Neural progenitor cell (in vitro differentiated cells): ENCODE measurements around the gene CHPF. TPM values are rescaled to one million over a fixed set of nuclear protein-coding genes. Genes with fewer than 3 reads are reported as not detected.
A peak's percentile ranks its signal among the peaks of the same experiment; 100 is the strongest.

Experiments
- DNase-seq: peaks from one replicate; pipeline ENCODE4 v3.0.0-alpha.2; 2016; ENCODE audit warnings: low spot score
- H2AFZ ChIP-seq: fragments of 200-600 bp; sonication (generic); replicated peaks from 2 replicates; pipeline ENCODE4 v1.6.1; 2016; ENCODE audit warnings: antibody characterized with exemption
- H3F3A ChIP-seq: fragments of 200-600 bp; sonication (generic); 2 replicates; pipeline ENCODE4 v1.6.1; 2016; ENCODE audit warnings: antibody characterized with exemption, low read depth
- H3K27ac ChIP-seq: fragments of 200-600 bp; sonication (generic); 2 replicates; pipeline ENCODE4 v1.5.1; 2016; ENCODE audit warnings: mild to moderate bottlenecking
- H3K27me3 ChIP-seq: fragments of 200-600 bp; sonication (generic); 2 replicates; pipeline ENCODE4 v1.6.1; 2016; ENCODE audit warnings: mild to moderate bottlenecking, moderate library complexity
- H3K36me3 ChIP-seq: fragments of 200-600 bp; sonication (generic); 2 replicates; pipeline ENCODE4 v1.5.1; 2016
- H3K4me1 ChIP-seq: fragments of 200-600 bp; sonication (generic); 2 replicates; pipeline ENCODE4 v1.6.1; 2016; ENCODE audit warnings: mixed run types
- H3K4me2 ChIP-seq: fragments of 200-600 bp; sonication (generic); 2 replicates; pipeline ENCODE4 v1.6.1; 2016
- H3K4me3 ChIP-seq: fragments of 200-600 bp; sonication (generic); 2 replicates; pipeline ENCODE4 v1.5.1; 2016
- H3K79me2 ChIP-seq: fragments of 200-600 bp; sonication (generic); 2 replicates; pipeline ENCODE4 v1.6.1; 2016; ENCODE audit warnings: low read depth
- H3K9ac ChIP-seq: fragments of 200-600 bp; sonication (generic); 2 replicates; pipeline ENCODE4 v1.6.1; 2016
- H3K9me3 ChIP-seq: fragments of 200-600 bp; sonication (generic); 2 replicates; pipeline ENCODE4 v1.5.1; 2016; ENCODE audit warnings: low read depth
- H4K20me1 ChIP-seq: fragments of 200-600 bp; sonication (generic); 2 replicates; pipeline ENCODE4 v1.6.1; 2016; ENCODE audit warnings: low read depth
- H3K27ac Mint-ChIP-seq: 3 replicates; pipeline ENCODE4 v1.8.0; 2021; ENCODE audit warnings: mixed read lengths
- H3K27me3 Mint-ChIP-seq: 2 replicates; pipeline ENCODE4 v1.8.0; 2022; ENCODE audit warnings: low read depth, mild to moderate bottlenecking, inconsistent platforms, moderate library complexity, mixed read lengths; ENCODE audit not compliant: insufficient read depth
- H3K36me3 Mint-ChIP-seq: 3 replicates; pipeline ENCODE4 v1.8.0; 2021; ENCODE audit warnings: mixed read lengths
- H3K4me1 Mint-ChIP-seq: 3 replicates; pipeline ENCODE4 v1.8.0; 2021; ENCODE audit warnings: mixed read lengths
- H3K4me3 Mint-ChIP-seq: 3 replicates; pipeline ENCODE4 v1.8.0; 2021; ENCODE audit warnings: mild to moderate bottlenecking, moderate library complexity, mixed read lengths
- H3K9me3 Mint-ChIP-seq: 3 replicates; pipeline ENCODE4 v1.8.0; 2020; ENCODE audit warnings: mixed read lengths
- CTCF ChIP-seq: fragments of 200-600 bp; sonication (generic); IDR thresholded peaks from 2 replicates; pipeline ENCODE4 v1.5.1; 2017; ENCODE audit warnings: antibody characterized with exemption, mild to moderate bottlenecking
- EZH2 ChIP-seq: fragments of 200-600 bp; sonication (generic); IDR thresholded peaks from 2 replicates; pipeline ENCODE4 v1.6.1; 2017; ENCODE audit warnings: antibody characterized with exemption, mild to moderate bottlenecking, moderate library complexity
- EZH2phosphoT487 ChIP-seq: fragments of 200-600 bp; sonication (generic); IDR thresholded peaks from 2 replicates; pipeline ENCODE4 v1.6.1; 2017; ENCODE audit warnings: antibody characterized with exemption
- total RNA-seq: library from RNA; depleted of rRNA; stranded (reverse); fragments of >200 nt; gene quantifications from 2 replicates; pipeline ENCODE4 v1.2.3, GENCODE V29; 2015; ENCODE audit warnings: low replicate concordance

CHPF gene
- total RNA-seq, 1 donor from 2014 or later = 6.7 TPM

GRCh38 chr2:219559156-219559915 is 15.7 kb upstream of the CHPF start:
- Mint-ChIP-seq H3K36me3 (peaks cover 19% of the 10 kb centered on the region), H3K9me3 (no peaks in the 10 kb centered on the region)
- no peak overlapping the region for H3K4me3 ChIP-seq

GRCh38 chr2:219557791-219558785 is 14.5 kb upstream of the CHPF start:
- no peaks in the 10 kb centered on the region for H3K79me2 ChIP-seq

More at GRCh38 chr2:219559156-219559915, 15.7 kb upstream of the CHPF start:
- no peak overlapping the region for H3K27ac ChIP-seq
- Mint-ChIP-seq H3K4me3 (no peak overlapping the region), H3K27me3 (peaks cover 7% of the 10 kb centered on the region), H3K4me1 (peaks cover 9% of the 10 kb centered on the region), H3K27ac (no peak overlapping the region)
- DNase-seq = no peak
- H3K79me2 ChIP-seq = no peaks in the 10 kb centered on the region
- no peak for TF ChIP-seq CTCF
- no peak for TF ChIP-seq EZH2phosphoT487
- TF ChIP-seq EZH2 = no peak
- H3K4me1 ChIP-seq = no peaks in the 10 kb centered on the region
- no peak overlapping the region for H3K9ac ChIP-seq
- H3K4me2 ChIP-seq = no peak overlapping the region
- no peaks in the 10 kb centered on the region for H3K9me3 ChIP-seq
- no peak overlapping the region for H2AFZ ChIP-seq
- H4K20me1 ChIP-seq = peaks cover 13% of the 10 kb centered on the region
- H3F3A ChIP-seq = peaks cover 5% of the 10 kb centered on the region
- no peaks in the 10 kb centered on the region for H3K36me3 ChIP-seq
- no peaks in the 10 kb centered on the region for H3K27me3 ChIP-seq

GRCh38 chr2:219557320-219557719 is 13.7 kb upstream of the CHPF start:
- Histone ChIP-seq H3K9ac (no peak overlapping the region), H3K4me3 (no peak overlapping the region), H3F3A (peaks cover 5% of the 10 kb centered on the region), H3K4me1 (no peaks in the 10 kb centered on the region), H3K27ac (no peak overlapping the region), H3K4me2 (no peak overlapping the region), H2AFZ (no peak overlapping the region), H3K27me3 (peaks cover 19% of the 10 kb centered on the region), H3K9me3 (no peaks in the 10 kb centered on the region), H4K20me1 (peaks cover 13% of the 10 kb centered on the region), H3K79me2 (no peaks in the 10 kb centered on the region), H3K36me3 (no peaks in the 10 kb centered on the region)
- Mint-ChIP-seq H3K4me3 (no peak overlapping the region), H3K4me1 (peaks cover 11% of the 10 kb centered on the region), H3K27me3 (peaks cover 16% of the 10 kb centered on the region), H3K9me3 (no peaks in the 10 kb centered on the region), H3K27ac (no peak overlapping the region), H3K36me3 (peaks cover 13% of the 10 kb centered on the region)
- TF ChIP-seq EZH2phosphoT487 (no peak), CTCF (no peak), EZH2 (no peak)
- DNase-seq = no peak

More at GRCh38 chr2:219557791-219558785, 14.5 kb upstream of the CHPF start:
- no peak overlapping the region for H3K4me3 ChIP-seq
- no peak overlapping the region for H3K4me2 ChIP-seq
- H3K27me3 ChIP-seq = peaks cover 12% of the 10 kb centered on the region
- no peak for DNase-seq
- H3K9me3 ChIP-seq = no peaks in the 10 kb centered on the region
- Mint-ChIP-seq H3K27me3 (peaks cover 16% of the 10 kb centered on the region), H3K36me3 (peaks cover 15% of the 10 kb centered on the region), H3K27ac (no peak overlapping the region), H3K4me3 (peak overlapping the region; percentile 18), H3K9me3 (no peaks in the 10 kb centered on the region), H3K4me1 (peaks cover 11% of the 10 kb centered on the region)
- no peaks in the 10 kb centered on the region for H3K36me3 ChIP-seq
- no peak overlapping the region for H3K27ac ChIP-seq
- H2AFZ ChIP-seq = no peak overlapping the region
- TF ChIP-seq EZH2phosphoT487 (no peak), EZH2 (no peak), CTCF (no peak)
- peaks cover 12% of the 10 kb centered on the region for H4K20me1 ChIP-seq
- H3F3A ChIP-seq = peaks cover 5% of the 10 kb centered on the region
- H3K9ac ChIP-seq = no peak overlapping the region
- H3K4me1 ChIP-seq = no peaks in the 10 kb centered on the region
